Choroid plexus epithelial cell (primary cell): Measurements from ENCODE around the gene KY.
A peak's percentile ranks its signal among the peaks of the same experiment; 100 is the strongest.

Experiments used
- DNase-seq: peaks from one replicate; pipeline ENCODE4 v3.0.0-alpha.2; 2010; ENCODE audit warnings: low read depth
- H3K4me3 ChIP-seq: 2 replicates; pipeline ENCODE4 v1.5.1; 2011; ENCODE audit warnings: low read depth, mild to moderate bottlenecking, control low read depth, low read length, moderate library complexity
- CTCF ChIP-seq: conservative IDR thresholded peaks from 2 replicates; pipeline ENCODE4 v1.5.1; 2011; ENCODE audit warnings: low read depth, mild to moderate bottlenecking, control low read depth, inconsistent platforms, low read length, moderate library complexity

The KY gene

DNA sequence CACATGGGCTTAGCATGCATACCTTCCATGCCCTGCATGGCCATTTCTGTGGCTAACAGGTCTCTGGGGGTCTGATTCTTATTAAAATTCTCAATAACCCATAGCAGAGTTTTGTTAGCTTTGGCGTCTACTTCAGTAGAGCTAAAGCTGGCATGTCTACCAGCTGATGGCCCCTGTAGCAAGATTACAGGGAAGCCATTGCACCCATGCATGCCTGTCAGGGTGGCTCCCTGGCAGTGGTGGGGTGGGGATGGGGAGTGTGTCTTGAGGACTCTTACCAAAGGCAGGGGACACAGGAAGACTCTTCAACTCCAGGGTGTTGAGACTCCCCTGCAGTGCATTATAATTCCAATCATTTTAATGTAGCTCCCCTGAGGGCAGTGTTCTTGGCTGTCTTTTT, 4.7 kb downstream of the KY start:
- no peak for TF ChIP-seq CTCF
- no peak overlapping the region for H3K4me3 ChIP-seq
- DNase-seq: no peak

DNA sequence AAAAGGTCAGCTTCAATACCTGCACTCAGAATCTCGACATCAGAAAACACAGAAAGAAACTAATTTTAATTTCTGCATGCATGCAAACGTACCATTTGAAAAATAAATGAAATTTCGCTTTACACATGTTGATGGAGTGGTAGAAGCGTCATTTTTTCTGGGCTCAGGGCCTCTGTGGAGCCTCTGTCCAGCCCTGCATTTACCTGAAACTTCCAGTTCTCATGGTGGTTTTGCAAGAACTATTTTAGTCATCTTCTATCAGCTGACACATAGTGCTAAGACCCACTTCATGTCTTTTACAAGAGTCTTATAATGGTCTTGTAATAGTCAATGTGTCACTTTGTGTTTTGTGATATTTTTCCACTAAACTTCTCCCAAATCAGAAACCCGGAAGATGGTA, 5.3 kb downstream of the KY start:
- TF ChIP-seq CTCF: no peak
- DNase-seq: no peak
- H3K4me3 ChIP-seq: no peak overlapping the region

GRCh38 chr3:134644731-134645514, 5.9 kb downstream of the KY start:
- no peak for TF ChIP-seq CTCF

DNA sequence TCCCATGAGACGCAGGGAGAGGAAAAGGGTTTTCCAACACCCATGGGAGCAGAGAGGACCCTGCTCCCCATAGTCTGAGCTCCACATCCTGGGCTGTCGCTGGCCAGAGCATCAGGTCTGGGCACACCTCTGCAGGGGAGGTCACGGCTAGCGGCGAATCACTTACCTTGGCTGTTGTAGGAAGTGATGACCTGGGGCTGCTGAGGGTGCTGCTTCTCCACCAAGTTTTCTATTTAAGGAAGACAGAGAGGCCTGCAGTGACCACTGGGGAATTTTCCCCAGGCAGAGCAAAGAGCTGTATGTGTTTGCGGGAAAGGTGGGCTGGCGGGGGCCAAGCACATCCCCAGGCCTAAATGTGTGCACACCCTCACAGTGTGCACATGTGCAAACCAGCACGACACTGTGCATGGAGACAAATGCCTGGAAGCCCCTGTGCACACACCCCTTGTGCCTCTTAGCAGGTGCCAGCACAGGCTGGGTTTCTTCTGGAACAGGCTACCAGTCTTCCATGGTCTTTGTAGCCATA, 7.6 kb downstream of the KY start:
- no peak for DNase-seq
- no peak for TF ChIP-seq CTCF

More at GRCh38 chr3:134644731-134645514, 5.9 kb downstream of the KY start:
- H3K4me3 ChIP-seq: no peak overlapping the region
- peak; percentile 20 for DNase-seq

DNA sequence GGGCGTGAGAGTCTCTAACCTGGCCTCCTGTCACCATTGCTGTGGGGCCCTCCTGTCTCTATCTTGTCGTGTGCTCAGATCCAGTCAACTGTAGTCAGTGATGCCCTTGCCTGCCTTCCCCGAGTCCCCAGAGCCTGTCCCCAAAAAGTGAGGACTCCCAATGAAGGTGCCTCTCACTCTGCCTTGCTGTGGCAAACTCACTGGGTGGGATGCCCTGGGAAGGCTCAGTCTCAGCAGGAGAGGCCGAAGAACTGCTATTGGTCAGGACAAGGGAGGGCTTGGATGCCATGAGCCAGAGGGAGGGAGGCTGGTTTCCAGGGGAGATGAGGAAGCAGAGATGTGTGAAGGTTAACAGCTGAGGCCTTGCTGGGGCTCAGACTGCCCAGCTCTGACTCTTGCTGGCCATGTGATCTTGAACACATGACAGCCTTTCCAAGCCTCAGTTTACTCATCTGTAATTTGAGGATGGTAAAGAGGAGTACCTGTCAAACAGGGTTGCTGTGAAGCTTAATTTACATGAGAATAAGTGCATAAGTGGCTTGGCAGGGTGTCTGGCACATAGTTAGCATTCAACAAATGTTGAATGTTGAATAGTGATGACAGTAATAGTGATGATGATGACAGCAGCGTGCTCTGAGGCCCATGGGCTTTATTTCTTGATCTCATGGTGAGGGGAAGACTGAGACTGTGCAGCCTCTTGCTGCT, 8.2 kb downstream of the KY start:
- no peak for DNase-seq
- TF ChIP-seq CTCF: no peak
- H3K4me3 ChIP-seq: no peak overlapping the region

More for the DNA sequence above, 7.6 kb downstream of the KY start:
- H3K4me3 ChIP-seq: no peak overlapping the region

- DNase-seq: no peak
- TF ChIP-seq CTCF: no peak
- no peak overlapping the region for H3K4me3 ChIP-seq
Observed at GRCh38 chr3:134641671-134642300, 9.0 kb downstream of the KY start.
